HG03045 (cell line): ENCODE data around the gene DIRAS1.
"Not testable (repeated sequence)": the region's sequence is repeated elsewhere in the genome, so short reads cannot be mapped to it uniquely, and the experiment has no call there.

Experiments
- ATAC-seq: cut with Tn5 transposase; IDR thresholded peaks from one replicate; pipeline ENCODE4 v1.9.1; 2021; ENCODE audit warnings: mild to moderate bottlenecking, moderate library complexity; ENCODE audit not compliant: unreplicated experiment

Gene DIRAS1

GRCh38 chr19:2679439-2679838 is 41.7 kb downstream of the DIRAS1 start:
- no peak for ATAC-seq

- ATAC-seq: not testable (repeated sequence)
These were observed 42.2 kb downstream of the DIRAS1 start for GRCh38 chr19:2678948-2679347.

- ATAC-seq: no peak
These were observed 43.0 kb downstream of the DIRAS1 start for GRCh38 chr19:2678044-2678671.

GRCh38 chr19:2676823-2677222 is 44.3 kb downstream of the DIRAS1 start:
- ATAC-seq: no peak

- no peak for ATAC-seq
These were observed 45.3 kb downstream of the DIRAS1 start for GRCh38 chr19:2675892-2676291.

- no peak for ATAC-seq
These were observed 51.0 kb downstream of the DIRAS1 start for GRCh38 chr19:2670217-2670616.

DNA sequence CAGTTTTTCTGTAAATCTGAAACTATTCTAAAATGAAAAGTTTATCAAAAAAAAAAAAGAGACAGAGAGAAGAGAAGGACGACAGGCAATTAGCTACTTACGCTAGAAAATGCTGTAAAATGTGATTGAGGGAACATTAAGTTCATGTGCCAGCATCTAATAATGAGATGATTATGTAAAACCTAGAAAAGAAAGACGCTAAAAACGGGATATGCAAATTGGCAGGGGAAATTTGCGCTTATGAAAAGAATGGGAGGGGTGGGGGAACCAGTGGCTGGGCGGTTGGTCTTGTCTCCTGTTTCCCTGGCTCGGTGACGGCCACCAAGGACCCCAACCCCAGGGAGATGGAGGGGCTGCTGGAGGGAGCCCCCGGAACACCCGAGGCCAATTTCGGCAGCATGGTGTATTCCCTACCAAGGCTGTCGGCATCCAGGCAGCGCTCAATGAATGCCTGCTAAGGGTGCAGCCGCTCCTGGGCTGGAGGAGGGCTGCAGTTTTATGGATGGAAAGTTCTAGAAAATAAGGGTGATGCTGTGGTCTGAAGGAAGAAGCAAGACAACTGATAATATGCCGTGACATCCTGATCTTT is 52.9 kb downstream of the DIRAS1 start:
- no peak for ATAC-seq

DNA sequence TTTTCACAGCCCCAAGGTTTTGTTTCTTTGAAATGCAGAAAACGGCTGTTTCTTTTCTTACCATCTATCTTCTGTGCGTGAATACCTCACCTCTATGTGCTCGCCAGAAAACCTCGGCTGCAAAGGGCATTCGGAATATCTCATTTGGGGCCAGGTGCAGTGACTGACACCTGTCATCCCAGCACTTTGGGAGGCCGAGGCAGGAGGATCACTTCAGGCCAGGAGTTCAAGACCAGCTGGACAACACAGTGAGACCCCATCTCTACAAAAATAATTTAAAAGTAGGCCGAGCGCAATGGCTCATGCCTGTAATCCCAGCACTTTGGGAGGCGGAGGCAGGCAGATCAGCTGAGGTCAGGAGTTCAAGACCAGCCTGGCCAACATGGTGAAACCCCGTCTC is 53.8 kb downstream of the DIRAS1 start:
- ATAC-seq: not testable (repeated sequence)

DNA sequence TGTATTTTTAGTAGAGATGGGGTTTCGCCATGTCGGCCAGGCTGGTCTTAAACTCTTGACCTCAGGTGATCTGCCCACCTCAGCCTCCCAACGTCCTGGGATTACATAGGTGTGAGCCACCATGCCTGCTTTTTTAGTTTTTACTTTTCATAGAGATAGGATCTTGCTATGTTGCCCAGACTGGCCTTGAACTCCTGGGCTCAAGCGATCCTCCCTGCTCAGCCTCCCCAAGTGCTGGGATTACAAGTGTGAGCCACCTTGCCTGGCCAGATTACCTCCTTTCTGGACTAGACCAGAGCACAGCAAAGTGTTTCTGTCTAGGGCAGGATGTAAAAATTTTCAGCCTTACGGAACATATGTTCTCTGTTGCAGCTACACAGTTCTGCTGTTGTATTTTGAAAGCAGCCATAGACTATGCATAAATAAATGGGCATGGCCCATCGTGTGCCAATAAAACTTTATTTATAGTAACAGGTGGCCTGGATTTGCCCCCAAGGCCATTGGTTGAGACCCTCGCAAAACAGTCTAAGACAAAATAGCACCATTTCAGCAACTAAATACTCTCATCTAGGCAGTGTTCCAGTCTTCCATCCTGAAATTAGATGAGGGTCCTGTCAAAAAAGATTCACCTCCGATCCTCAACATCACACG is 54.7 kb downstream of the DIRAS1 start:
- ATAC-seq: no peak

- no peak for ATAC-seq
These were observed 56.1 kb downstream of the DIRAS1 start for GRCh38 chr19:2665103-2665502.
